ENCODE data around the gene GABRA5. TPM values are rescaled to one million over a fixed set of nuclear protein-coding genes. Genes with fewer than 3 reads are reported as not detected.

Gene GABRA5
- total and polyA plus RNA-seq, 8 donors: 0.06 to 0.15 (median 0.09) TPM; not detected in 5

DNA sequence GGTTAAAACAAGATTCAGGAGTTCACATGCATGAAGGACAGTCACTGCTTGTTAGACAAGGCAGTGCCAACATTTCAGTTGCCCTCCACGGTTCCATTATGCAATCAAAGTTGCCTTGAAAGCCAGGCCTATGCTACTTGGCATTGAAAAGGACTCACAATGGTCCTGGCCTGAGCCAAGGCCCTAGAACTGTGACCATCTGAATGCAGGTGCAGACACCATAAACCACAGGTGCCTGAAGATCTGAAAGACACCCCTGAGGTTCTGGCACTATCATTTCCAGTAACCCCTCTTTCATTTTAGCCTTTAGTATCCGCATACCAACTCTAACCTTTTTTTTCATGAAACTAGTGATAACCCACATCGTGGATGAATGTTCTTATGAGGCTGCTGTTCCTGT lies 2.8 kb downstream of the GABRA5 start:
- Histone ChIP-seq H3K4me3 (no peak overlapping the region), H3K9me3 (no peaks in the 10 kb centered on the region), H3K36me3 (no peaks in the 10 kb centered on the region), H3K27me3 (peaks cover 41 to 71% of the 10 kb centered on the region in 2 donors), H3K27ac (no peak overlapping the region), H3K4me1 (no peaks in the 10 kb centered on the region)
- ATAC-seq (no peak), DNase-seq (no peak)
- intact Hi-C loops (cut with DNase I): no loop called here
- TF ChIP-seq, protein P1, sequence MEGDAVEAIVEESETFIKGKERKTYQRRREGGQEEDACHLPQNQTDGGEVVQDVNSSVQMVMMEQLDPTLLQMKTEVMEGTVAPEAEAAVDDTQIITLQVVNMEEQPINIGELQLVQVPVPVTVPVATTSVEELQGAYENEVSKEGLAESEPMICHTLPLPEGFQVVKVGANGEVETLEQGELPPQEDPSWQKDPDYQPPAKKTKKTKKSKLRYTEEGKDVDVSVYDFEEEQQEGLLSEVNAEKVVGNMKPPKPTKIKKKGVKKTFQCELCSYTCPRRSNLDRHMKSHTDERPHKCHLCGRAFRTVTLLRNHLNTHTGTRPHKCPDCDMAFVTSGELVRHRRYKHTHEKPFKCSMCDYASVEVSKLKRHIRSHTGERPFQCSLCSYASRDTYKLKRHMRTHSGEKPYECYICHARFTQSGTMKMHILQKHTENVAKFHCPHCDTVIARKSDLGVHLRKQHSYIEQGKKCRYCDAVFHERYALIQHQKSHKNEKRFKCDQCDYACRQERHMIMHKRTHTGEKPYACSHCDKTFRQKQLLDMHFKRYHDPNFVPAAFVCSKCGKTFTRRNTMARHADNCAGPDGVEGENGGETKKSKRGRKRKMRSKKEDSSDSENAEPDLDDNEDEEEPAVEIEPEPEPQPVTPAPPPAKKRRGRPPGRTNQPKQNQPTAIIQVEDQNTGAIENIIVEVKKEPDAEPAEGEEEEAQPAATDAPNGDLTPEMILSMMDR (IDR thresholded peaks at IDR 0.05): no peak

DNA sequence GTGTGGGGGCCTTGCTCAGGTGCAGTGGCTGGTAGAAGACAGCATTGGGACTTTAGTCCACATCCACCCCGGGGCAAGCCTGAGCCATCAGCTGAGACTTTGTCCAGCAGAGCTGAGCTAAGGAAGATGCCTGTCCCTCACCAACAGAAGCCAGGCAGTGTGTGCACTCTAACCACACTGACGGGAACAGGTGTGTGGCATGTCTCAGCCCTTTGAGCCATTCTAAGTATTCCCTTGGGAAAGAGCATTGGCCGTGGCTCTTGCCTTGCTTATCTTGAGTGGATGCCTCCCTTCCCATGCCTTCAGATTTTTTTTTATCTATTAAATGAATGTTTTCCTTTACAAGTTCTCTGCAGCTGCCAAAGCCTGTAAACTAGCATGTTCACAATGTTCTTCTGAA lies 3.5 kb downstream of the GABRA5 start:
- Histone ChIP-seq H3K27me3 (peaks cover 35 to 73% of the 10 kb centered on the region in 2 donors), H3K36me3 (no peaks in the 10 kb centered on the region), H3K9me3 (no peaks in the 10 kb centered on the region), H3K4me3 (no peak overlapping the region), H3K27ac (no peak overlapping the region), H3K4me1 (no peaks in the 10 kb centered on the region)
- intact Hi-C loops (cut with DNase I): no loop called here
- ATAC-seq (no peak), DNase-seq (no peak)
- TF ChIP-seq, protein P1 (IDR thresholded peaks at IDR 0.05): no peak

DNA sequence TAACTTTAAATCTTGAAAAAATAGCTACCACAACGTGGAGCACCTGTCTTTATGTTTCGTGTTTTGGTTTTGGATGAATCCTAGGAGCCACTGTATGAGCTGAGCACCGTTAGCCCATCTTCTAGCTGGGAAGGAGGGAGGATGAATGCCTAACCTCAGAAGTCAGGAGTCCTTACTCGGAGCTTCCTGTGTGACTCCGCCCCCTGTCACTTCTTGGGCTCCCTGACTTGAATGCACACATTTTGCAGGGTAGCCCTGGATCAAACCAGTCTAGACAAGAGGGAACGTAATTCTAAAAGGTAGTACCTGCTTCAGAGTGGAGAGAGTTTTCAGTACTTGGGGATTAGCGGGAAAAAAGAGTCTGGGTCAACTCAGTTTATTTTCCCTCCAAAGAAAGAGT lies 5.3 kb downstream of the GABRA5 start:
- DNase-seq: no peak
- peaks cover 18 to 68% of the 10 kb centered on the region in 2 donors for H3K27me3 ChIP-seq
- intact Hi-C loops (cut with DNase I): no loop called here

DNA sequence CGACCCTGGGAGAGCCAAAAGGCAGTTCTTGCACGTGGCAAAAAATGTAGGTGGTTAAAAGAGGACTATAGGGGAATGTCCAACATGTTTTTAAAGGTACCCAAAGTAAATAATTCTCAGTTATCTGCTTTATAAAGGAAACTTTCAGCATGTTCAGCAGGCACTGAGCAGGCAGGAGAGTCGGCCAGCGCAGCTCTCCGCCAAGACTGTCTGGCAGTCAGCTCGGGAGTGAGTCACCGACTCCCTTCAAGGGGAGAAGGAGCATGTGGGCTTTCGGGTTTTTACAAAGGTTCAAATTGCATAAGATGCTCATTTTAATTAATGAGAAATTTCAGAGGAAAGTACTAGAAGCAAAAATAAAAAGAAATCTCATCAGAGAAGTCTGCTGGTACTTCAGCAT lies 7.0 kb downstream of the GABRA5 start:
- H3K27me3 ChIP-seq: peaks cover 2 to 61% of the 10 kb centered on the region in 2 donors
- DNase-seq (peak in 1 of 4 donors; percentile 49), ATAC-seq (peak; percentile 69)
- TF ChIP-seq, protein P1 (IDR thresholded peaks at IDR 0.05): no peak
- no peaks in the 10 kb centered on the region for H3K9me3 ChIP-seq
- H3K4me1 ChIP-seq: no peaks in the 10 kb centered on the region
- H3K36me3 ChIP-seq: no peaks in the 10 kb centered on the region
- no peak overlapping the region for H3K4me3 ChIP-seq
- H3K27ac ChIP-seq: no peak overlapping the region
- intact Hi-C loops (cut with DNase I): no loop called here

More for the DNA sequence above, 5.3 kb downstream of the GABRA5 start:
- Histone ChIP-seq H3K27ac (no peak overlapping the region), H3K36me3 (no peaks in the 10 kb centered on the region), H3K4me3 (no peak overlapping the region), H3K9me3 (no peaks in the 10 kb centered on the region), H3K4me1 (no peaks in the 10 kb centered on the region)
- TF ChIP-seq, protein P1 (IDR thresholded peaks at IDR 0.05): no peak
- no peak for ATAC-seq

DNA sequence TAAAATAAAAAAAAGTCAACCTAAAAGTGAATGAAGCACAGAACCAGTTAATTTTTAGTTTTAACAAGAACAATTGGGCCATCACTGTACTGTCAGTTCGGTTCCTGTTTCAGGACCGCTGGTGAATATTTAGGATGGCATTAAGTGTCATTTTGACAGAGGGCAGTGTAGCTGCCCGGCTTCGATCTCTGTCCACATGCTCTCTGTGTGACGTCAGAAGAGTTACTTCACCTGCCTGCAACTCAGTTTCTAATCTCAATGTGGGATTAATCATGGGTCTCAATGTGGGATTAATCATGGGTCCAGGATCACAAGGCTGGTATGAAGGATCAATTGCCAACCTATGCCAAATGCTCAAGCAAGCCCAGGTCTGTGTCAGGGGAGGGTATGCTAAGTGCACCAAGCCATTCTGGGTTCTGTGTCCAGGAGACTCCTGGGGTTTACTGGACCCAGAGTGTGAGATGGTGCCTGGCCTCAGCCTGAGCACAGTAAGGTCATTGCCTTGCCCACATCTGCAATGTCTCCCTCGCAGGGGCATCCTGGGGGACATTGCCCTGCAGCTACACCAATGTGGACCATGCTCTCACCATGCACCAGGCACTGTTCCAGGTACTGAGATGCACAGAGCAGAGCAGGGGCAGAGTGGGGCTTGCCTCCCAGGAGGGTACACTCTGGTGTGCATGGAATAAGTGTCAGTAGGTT lies 8.1 kb downstream of the GABRA5 start:
- Histone ChIP-seq H3K36me3 (no peaks in the 10 kb centered on the region), H3K27ac (no peak overlapping the region), H3K27me3 (peaks cover 0 to 51% of the 10 kb centered on the region in 2 donors), H3K4me3 (no peak overlapping the region), H3K4me1 (no peaks in the 10 kb centered on the region), H3K9me3 (no peaks in the 10 kb centered on the region)
- TF ChIP-seq, protein P1 (IDR thresholded peaks at IDR 0.05): no peak
- no peak for DNase-seq
- no peak for ATAC-seq
- intact Hi-C loops (cut with DNase I): no loop called here
